HFF-Myc (cell line): ENCODE results near the gene HPF1.
"Not testable (repeated sequence)": the region's sequence is repeated elsewhere in the genome, so short reads cannot be mapped to it uniquely, and the experiment has no call there.

Experiments used
- DNase-seq: peaks from one replicate; pipeline ENCODE4 v3.0.0-alpha.2; 2011; ENCODE audit warnings: low read depth; ENCODE audit errors: extremely low read depth
- H3K4me3 ChIP-seq: replicated peaks from 2 replicates; pipeline ENCODE4 v1.5.1; 2011; ENCODE audit warnings: low read depth, mild to moderate bottlenecking, control low read depth, low read length
- CTCF ChIP-seq: IDR thresholded peaks from 2 replicates; pipeline ENCODE4 v1.5.1; 2012; ENCODE audit warnings: mild to moderate bottlenecking, low read depth, low read length, control low read depth; ENCODE audit errors: missing control alignments

Gene HPF1

GRCh38 chr4:169791527-169792156 is 33.9 kb upstream of the HPF1 start:
- DNase-seq, result peak; percentile 40
- peak; percentile 42 for TF ChIP-seq CTCF
- 0 out of 2 replicates have a peak overlapping the region, but pooled peaks have one; percentile 7 for H3K4me3 ChIP-seq

- DNase-seq, result no peak
These were observed 33.3 kb upstream of the HPF1 start for GRCh38 chr4:169791062-169791461.

GRCh38 chr4:169774466-169775445 is 17.0 kb upstream of the HPF1 start:
- DNase-seq, result no peak
- TF ChIP-seq CTCF, result peak; percentile 42
- H3K4me3 ChIP-seq, result no peak overlapping the region

More at GRCh38 chr4:169791062-169791461, 33.3 kb upstream of the HPF1 start:
- TF ChIP-seq CTCF, result no peak
- no peak overlapping the region for H3K4me3 ChIP-seq

GRCh38 chr4:169773889-169774288 is 16.1 kb upstream of the HPF1 start:
- no peak overlapping the region for H3K4me3 ChIP-seq
- DNase-seq, result no peak
- TF ChIP-seq CTCF, result no peak

GRCh38 chr4:169771556-169772080 is 13.9 kb upstream of the HPF1 start:
- not testable (repeated sequence) for DNase-seq, H3K4me3 ChIP-seq

GRCh38 chr4:169770416-169770815 is 12.7 kb upstream of the HPF1 start:
- TF ChIP-seq CTCF, result no peak
- H3K4me3 ChIP-seq, result no peak overlapping the region
- DNase-seq, result no peak

- no peak overlapping the region for H3K4me3 ChIP-seq
- DNase-seq, result no peak
- no peak for TF ChIP-seq CTCF
These were observed 10.6 kb upstream of the HPF1 start for GRCh38 chr4:169768385-169768784.
